ENCODE data around the gene DOP1B.

The DOP1B gene

GRCh38 chr21:36186081-36186480 is 29.5 kb downstream of the DOP1B start:
- no peak overlapping the region for H4K8ac ChIP-seq (ENCODE audit: low read length)
- DNase-seq: no peak
- WGBS: 91% methylated on average over 4 of the region's 4 CpGs
- no peak overlapping the region for H3K4me2 ChIP-seq (ENCODE audit: low read length, poor library complexity, severe bottlenecking)
- H3K79me1 ChIP-seq (replicated peaks; ENCODE audit: low read length, poor library complexity, severe bottlenecking): peaks cover 22% of the 10 kb centered on the region
- H3K27me3 ChIP-seq (ENCODE audit: control insufficient read depth in 1 of 2, insufficient read depth in 1 of 2, low read length in 2 of 2): no peaks in the 10 kb centered on the region
- no peaks in the 10 kb centered on the region for H3K9me3 ChIP-seq (ENCODE audit: control insufficient read depth, low read length)
- no peak overlapping the region for H2BK12ac ChIP-seq (ENCODE audit: low read length in 2 of 2)
- no peak overlapping the region for H3K4me3 ChIP-seq (ENCODE audit: insufficient read depth in 1 of 2, low read depth in 1 of 2, low read length in 2 of 2)
- no peak overlapping the region for H3K9ac ChIP-seq (ENCODE audit: low read length)
- no peak overlapping the region for H3K18ac ChIP-seq (ENCODE audit: low read depth in 1 of 2, low read length in 2 of 2)
- H4K91ac ChIP-seq (ENCODE audit: low read length): no peak overlapping the region
- H2BK120ac ChIP-seq (ENCODE audit: low read depth, low read length): no peak overlapping the region
- H3K4ac ChIP-seq (ENCODE audit: low read depth in 1 of 2, low read length in 2 of 2): no peak overlapping the region
- H3K23ac ChIP-seq (ENCODE audit: low read length in 2 of 2): no peak overlapping the region
- peaks cover 10% of the 10 kb centered on the region for H3K4me1 ChIP-seq (ENCODE audit: control insufficient read depth, insufficient read depth, low read depth, low read length)
- H2AFZ ChIP-seq (ENCODE audit: low read depth, low read length): no peak overlapping the region
- H3K27ac ChIP-seq (ENCODE audit: low read length, poor library complexity, severe bottlenecking): no peak overlapping the region
- peak overlapping the region in 1 of 2 experiments; percentile 23 for H3K14ac ChIP-seq (ENCODE audit: low read length in 2 of 2)
- peaks cover 9 to 14% of the 10 kb centered on the region in 2 experiments for H3K36me3 ChIP-seq (ENCODE audit: control insufficient read depth in 1 of 2, insufficient read depth in 2 of 2, low read depth in 1 of 2, low read length in 2 of 2)
- H2BK5ac ChIP-seq (ENCODE audit: low read depth, low read length, poor library complexity, severe bottlenecking): no peak overlapping the region
- H2BK15ac ChIP-seq (ENCODE audit: low read depth, poor library complexity, severe bottlenecking): no peak overlapping the region
- H2AK5ac ChIP-seq (ENCODE audit: low read length, severe bottlenecking): no peak overlapping the region

- H3K4ac ChIP-seq (ENCODE audit: low read depth in 1 of 2, low read length in 2 of 2): no peak overlapping the region
These were observed 30.1 kb downstream of the DOP1B start for GRCh38 chr21:36186506-36187399.

GRCh38 chr21:36188081-36188681 is 31.6 kb downstream of the DOP1B start:
- no peak overlapping the region for H3K14ac ChIP-seq (ENCODE audit: low read length in 2 of 2)
- H2BK5ac ChIP-seq (ENCODE audit: low read depth, low read length, poor library complexity, severe bottlenecking): no peak overlapping the region
- no peak overlapping the region for H3K4me3 ChIP-seq (ENCODE audit: insufficient read depth in 1 of 2, low read depth in 1 of 2, low read length in 2 of 2)
- no peak overlapping the region for H3K18ac ChIP-seq (ENCODE audit: low read depth in 1 of 2, low read length in 2 of 2)
- no peak overlapping the region for H2AK5ac ChIP-seq (ENCODE audit: low read length, severe bottlenecking)
- no peak overlapping the region for H2BK12ac ChIP-seq (ENCODE audit: low read length in 2 of 2)
- no peaks in the 10 kb centered on the region for H3K27me3 ChIP-seq (ENCODE audit: control insufficient read depth in 1 of 2, insufficient read depth in 1 of 2, low read length in 2 of 2)
- H4K91ac ChIP-seq (ENCODE audit: low read length): no peak overlapping the region
- no peak overlapping the region for H2BK120ac ChIP-seq (ENCODE audit: low read depth, low read length)
- H3K9me3 ChIP-seq (ENCODE audit: control insufficient read depth, low read length): no peaks in the 10 kb centered on the region
- H3K79me1 ChIP-seq (replicated peaks; ENCODE audit: low read length, poor library complexity, severe bottlenecking): peaks cover 15% of the 10 kb centered on the region
- WGBS: 80% methylated on average over 8 of the region's 8 CpGs
- no peak overlapping the region for H3K4me2 ChIP-seq (ENCODE audit: low read length, poor library complexity, severe bottlenecking)
- no peak overlapping the region for H2AFZ ChIP-seq (ENCODE audit: low read depth, low read length)
- H3K27ac ChIP-seq (ENCODE audit: low read length, poor library complexity, severe bottlenecking): no peak overlapping the region
- no peak overlapping the region for H3K9ac ChIP-seq (ENCODE audit: low read length)
- no peak overlapping the region for H2BK15ac ChIP-seq (ENCODE audit: low read depth, poor library complexity, severe bottlenecking)
- H3K4ac ChIP-seq (ENCODE audit: low read depth in 1 of 2, low read length in 2 of 2): no peak overlapping the region
- peaks cover 10% of the 10 kb centered on the region for H3K4me1 ChIP-seq (ENCODE audit: control insufficient read depth, insufficient read depth, low read depth, low read length)
- no peak overlapping the region for H3K23ac ChIP-seq (ENCODE audit: low read length in 2 of 2)
- DNase-seq: no peak
- peaks cover 6 to 14% of the 10 kb centered on the region in 2 experiments for H3K36me3 ChIP-seq (ENCODE audit: control insufficient read depth in 1 of 2, insufficient read depth in 2 of 2, low read depth in 1 of 2, low read length in 2 of 2)
- H4K8ac ChIP-seq (ENCODE audit: low read length): no peak overlapping the region

More at GRCh38 chr21:36186506-36187399, 30.1 kb downstream of the DOP1B start:
- Histone ChIP-seq H3K27ac (ENCODE audit: low read length, poor library complexity, severe bottlenecking) (no peak overlapping the region), H4K91ac (ENCODE audit: low read length) (no peak overlapping the region), H2BK15ac (ENCODE audit: low read depth, poor library complexity, severe bottlenecking) (peak overlapping the region; percentile 13), H3K36me3 (ENCODE audit: control insufficient read depth in 1 of 2, insufficient read depth in 2 of 2, low read depth in 1 of 2, low read length in 2 of 2) (peaks cover 8 to 14% of the 10 kb centered on the region in 2 experiments), H2BK5ac (ENCODE audit: low read depth, low read length, poor library complexity, severe bottlenecking) (no peak overlapping the region), H3K9me3 (ENCODE audit: control insufficient read depth, low read length) (no peaks in the 10 kb centered on the region), H3K23ac (ENCODE audit: low read length in 2 of 2) (no peak overlapping the region), H3K4me3 (ENCODE audit: insufficient read depth in 1 of 2, low read depth in 1 of 2, low read length in 2 of 2) (no peak overlapping the region), H4K8ac (ENCODE audit: low read length) (no peak overlapping the region), H3K27me3 (ENCODE audit: control insufficient read depth in 1 of 2, insufficient read depth in 1 of 2, low read length in 2 of 2) (no peaks in the 10 kb centered on the region), H3K4me1 (ENCODE audit: control insufficient read depth, insufficient read depth, low read depth, low read length) (peaks cover 10% of the 10 kb centered on the region), H3K79me1 (replicated peaks; ENCODE audit: low read length, poor library complexity, severe bottlenecking) (peaks cover 22% of the 10 kb centered on the region), H3K14ac (ENCODE audit: low read length in 2 of 2) (no peak overlapping the region), H2BK12ac (ENCODE audit: low read length in 2 of 2) (no peak overlapping the region), H2AK5ac (ENCODE audit: low read length, severe bottlenecking) (no peak overlapping the region), H2BK120ac (ENCODE audit: low read depth, low read length) (no peak overlapping the region), H3K4me2 (ENCODE audit: low read length, poor library complexity, severe bottlenecking) (no peak overlapping the region), H3K9ac (ENCODE audit: low read length) (no peak overlapping the region), H3K18ac (ENCODE audit: low read depth in 1 of 2, low read length in 2 of 2) (no peak overlapping the region), H2AFZ (ENCODE audit: low read depth, low read length) (no peak overlapping the region)
- no peak for DNase-seq
- 87% methylated on average over 17 of the region's 18 CpGs for WGBS

GRCh38 chr21:36188937-36189336 is 32.3 kb downstream of the DOP1B start:
- Histone ChIP-seq H3K27ac (ENCODE audit: low read length, poor library complexity, severe bottlenecking) (no peak overlapping the region), H3K9ac (ENCODE audit: low read length) (no peak overlapping the region), H3K4me3 (ENCODE audit: insufficient read depth in 1 of 2, low read depth in 1 of 2, low read length in 2 of 2) (no peak overlapping the region), H3K79me1 (replicated peaks; ENCODE audit: low read length, poor library complexity, severe bottlenecking) (peaks cover 12% of the 10 kb centered on the region), H3K9me3 (ENCODE audit: control insufficient read depth, low read length) (no peaks in the 10 kb centered on the region), H2BK5ac (ENCODE audit: low read depth, low read length, poor library complexity, severe bottlenecking) (no peak overlapping the region), H3K14ac (ENCODE audit: low read length in 2 of 2) (no peak overlapping the region), H3K4me1 (ENCODE audit: control insufficient read depth, insufficient read depth, low read depth, low read length) (peaks cover 14% of the 10 kb centered on the region), H2BK15ac (ENCODE audit: low read depth, poor library complexity, severe bottlenecking) (no peak overlapping the region), H2AFZ (ENCODE audit: low read depth, low read length) (no peak overlapping the region), H3K4me2 (ENCODE audit: low read length, poor library complexity, severe bottlenecking) (no peak overlapping the region), H2AK5ac (ENCODE audit: low read length, severe bottlenecking) (no peak overlapping the region), H4K91ac (ENCODE audit: low read length) (no peak overlapping the region), H4K8ac (ENCODE audit: low read length) (no peak overlapping the region), H3K18ac (ENCODE audit: low read depth in 1 of 2, low read length in 2 of 2) (no peak overlapping the region), H3K36me3 (ENCODE audit: control insufficient read depth in 1 of 2, insufficient read depth in 2 of 2, low read depth in 1 of 2, low read length in 2 of 2) (peaks cover 6 to 11% of the 10 kb centered on the region in 2 experiments), H2BK12ac (ENCODE audit: low read length in 2 of 2) (no peak overlapping the region), H2BK120ac (ENCODE audit: low read depth, low read length) (no peak overlapping the region), H3K23ac (ENCODE audit: low read length in 2 of 2) (no peak overlapping the region), H3K4ac (ENCODE audit: low read depth in 1 of 2, low read length in 2 of 2) (no peak overlapping the region), H3K27me3 (ENCODE audit: control insufficient read depth in 1 of 2, insufficient read depth in 1 of 2, low read length in 2 of 2) (no peaks in the 10 kb centered on the region)
- no peak for DNase-seq
- WGBS: 28% methylated on average over 2 of the region's 2 CpGs
